Esophagus squamous epithelium (tissue), 4 donors: ENCODE data around the gene TRIP4.
"Not testable (repeated sequence)": the region's sequence is repeated elsewhere in the genome, so short reads cannot be mapped to it uniquely, and the experiment has no call there.

Source experiments
- POLR2A ChIP-seq, 4 donors: fragments of 450-650 bp; IDR thresholded peaks; one replicate each; pipeline ENCODE4 v1.6.1; 2017; ENCODE audit warnings: antibody characterized with exemption in 4 of 4, mild to moderate bottlenecking in 4 of 4, moderate library complexity in 3 of 4
- TF ChIP-seq, protein P1 (sequence below), 6 experiments: fragments of 450-650 bp in 4 of 6; fragments of 200-600 bp in 2 of 6; sonication (generic) in 2 of 6; IDR thresholded peaks; one replicate each; pipeline ENCODE4 v1.5.1; 2016 to 2019; ENCODE audit warnings: antibody characterized with exemption in 6 of 6, mild to moderate bottlenecking in 4 of 6, moderate library complexity in 4 of 6

DNA sequence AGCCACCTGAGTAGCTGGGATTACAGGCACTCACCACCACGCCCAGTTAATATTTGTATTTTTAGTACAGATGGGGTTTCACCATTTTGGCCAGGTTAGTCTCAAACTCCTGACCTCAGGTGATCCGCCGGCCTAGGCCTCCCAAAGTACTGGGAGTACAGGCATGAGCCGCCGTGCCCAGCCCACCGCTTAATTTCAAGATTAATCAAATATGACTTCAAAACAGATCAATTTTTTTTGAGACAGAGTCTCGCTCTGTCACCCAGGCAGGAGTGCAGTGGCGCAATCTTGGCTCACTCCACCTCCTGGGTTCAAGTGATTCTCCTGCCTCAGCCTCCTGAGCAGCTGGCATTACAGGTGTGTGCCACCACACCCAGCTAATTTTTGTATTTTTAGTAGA is 16.3 kb upstream of the TRIP4 start:
- TF ChIP-seq, protein P1, sequence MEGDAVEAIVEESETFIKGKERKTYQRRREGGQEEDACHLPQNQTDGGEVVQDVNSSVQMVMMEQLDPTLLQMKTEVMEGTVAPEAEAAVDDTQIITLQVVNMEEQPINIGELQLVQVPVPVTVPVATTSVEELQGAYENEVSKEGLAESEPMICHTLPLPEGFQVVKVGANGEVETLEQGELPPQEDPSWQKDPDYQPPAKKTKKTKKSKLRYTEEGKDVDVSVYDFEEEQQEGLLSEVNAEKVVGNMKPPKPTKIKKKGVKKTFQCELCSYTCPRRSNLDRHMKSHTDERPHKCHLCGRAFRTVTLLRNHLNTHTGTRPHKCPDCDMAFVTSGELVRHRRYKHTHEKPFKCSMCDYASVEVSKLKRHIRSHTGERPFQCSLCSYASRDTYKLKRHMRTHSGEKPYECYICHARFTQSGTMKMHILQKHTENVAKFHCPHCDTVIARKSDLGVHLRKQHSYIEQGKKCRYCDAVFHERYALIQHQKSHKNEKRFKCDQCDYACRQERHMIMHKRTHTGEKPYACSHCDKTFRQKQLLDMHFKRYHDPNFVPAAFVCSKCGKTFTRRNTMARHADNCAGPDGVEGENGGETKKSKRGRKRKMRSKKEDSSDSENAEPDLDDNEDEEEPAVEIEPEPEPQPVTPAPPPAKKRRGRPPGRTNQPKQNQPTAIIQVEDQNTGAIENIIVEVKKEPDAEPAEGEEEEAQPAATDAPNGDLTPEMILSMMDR (IDR thresholded peaks at IDR 0.05), result not testable (repeated sequence)
- TF ChIP-seq POLR2A (IDR thresholded peaks at IDR 0.05), result not testable (repeated sequence)
